ENCODE data around the gene SEMA3F. TPM values are rescaled to one million over a fixed set of nuclear protein-coding genes. Genes with fewer than 3 reads are reported as not detected.
A peak's percentile ranks its signal among the peaks of the same experiment; 100 is the strongest.

SEMA3F gene
- total RNA-seq, 1 donor = 3.5 TPM

DNA sequence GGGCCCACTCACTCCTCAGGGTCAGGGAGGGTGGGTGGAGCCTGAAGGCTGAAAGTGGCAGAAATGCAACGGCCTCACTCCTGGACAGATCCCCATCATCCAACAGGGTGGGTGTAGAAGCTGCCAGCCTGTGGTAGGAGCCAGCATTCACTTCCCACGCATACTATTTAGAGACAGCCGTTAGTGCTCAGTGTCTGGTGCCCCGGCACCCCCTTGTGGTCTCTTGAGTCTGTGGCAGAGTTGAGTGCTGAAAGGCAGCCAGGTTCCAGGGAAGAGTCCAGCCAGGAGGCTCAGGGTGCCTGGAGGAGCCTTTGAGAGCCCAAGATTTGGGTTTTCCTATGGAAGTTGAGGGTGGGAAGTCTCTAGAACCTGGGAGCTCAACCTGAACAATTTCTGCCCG lies 34.1 kb downstream of the SEMA3F start:
- peak; percentile 93 for TF ChIP-seq CTCF (IDR thresholded peaks at IDR 0.05; ENCODE audit: insufficient read depth, low read length)
- peak; percentile 90 for DNase-seq (ENCODE audit: low read depth)
- H3K4me3 ChIP-seq (ENCODE audit: low read depth, low read length) = no peak overlapping the region

GRCh38 chr3:50189989-50190388 lies 34.9 kb downstream of the SEMA3F start:
- H3K4me3 ChIP-seq (ENCODE audit: low read depth, low read length) = no peak overlapping the region
- DNase-seq (ENCODE audit: low read depth) = no peak
- no peak for TF ChIP-seq CTCF (IDR thresholded peaks at IDR 0.05; ENCODE audit: insufficient read depth, low read length)

- H3K4me3 ChIP-seq (ENCODE audit: low read depth, low read length) = no peak within 1 kb of the TSS
Observed at GRCh38 chr3:50190936-50191660, 36.0 kb downstream of the SEMA3F start, which contains the start of gene GNAT1. GNAT1 (plus strand) TSS chr3:50191610; CDS start chr3:50191726, 116 bp downstream.

GRCh38 chr3:50192124-50192523 lies 37.0 kb downstream of the SEMA3F start:
- no peak for TF ChIP-seq CTCF (IDR thresholded peaks at IDR 0.05; ENCODE audit: insufficient read depth, low read length)
- DNase-seq (ENCODE audit: low read depth) = no peak
- H3K4me3 ChIP-seq (ENCODE audit: low read depth, low read length) = no peak overlapping the region

More at GRCh38 chr3:50190936-50191660, 36.0 kb downstream of the SEMA3F start, which contains the start of gene GNAT1:
- no peak for TF ChIP-seq CTCF (IDR thresholded peaks at IDR 0.05; ENCODE audit: insufficient read depth, low read length)
- DNase-seq (ENCODE audit: low read depth) = no peak

DNA sequence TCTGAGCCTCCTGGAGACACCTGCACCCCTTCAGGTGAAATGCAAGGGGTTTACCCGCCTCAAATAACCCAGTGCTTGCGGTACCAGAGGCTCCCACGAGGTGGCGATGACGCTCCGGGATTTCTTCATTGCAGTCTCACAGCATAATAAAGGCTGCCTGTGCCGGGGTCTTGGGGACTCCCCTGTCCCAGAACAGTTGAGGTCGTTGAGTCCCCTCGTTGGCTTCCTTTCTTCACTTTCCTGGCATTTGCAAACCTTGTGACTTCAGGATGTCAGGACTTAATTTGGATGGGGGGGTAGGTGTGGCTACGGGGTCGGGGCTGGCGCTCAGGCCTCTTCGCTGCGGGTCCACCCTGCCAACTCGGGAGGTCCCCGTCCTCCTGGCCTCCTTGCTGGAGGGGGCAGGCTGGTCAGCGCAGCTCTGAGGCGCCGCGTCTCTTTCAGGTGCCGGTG lies 37.6 kb downstream of the SEMA3F start:
- no peak overlapping the region for H3K4me3 ChIP-seq (ENCODE audit: low read depth, low read length)
- TF ChIP-seq CTCF (IDR thresholded peaks at IDR 0.05; ENCODE audit: insufficient read depth, low read length) = peak; percentile 96
- peak; percentile 61 for DNase-seq (ENCODE audit: low read depth)

DNA sequence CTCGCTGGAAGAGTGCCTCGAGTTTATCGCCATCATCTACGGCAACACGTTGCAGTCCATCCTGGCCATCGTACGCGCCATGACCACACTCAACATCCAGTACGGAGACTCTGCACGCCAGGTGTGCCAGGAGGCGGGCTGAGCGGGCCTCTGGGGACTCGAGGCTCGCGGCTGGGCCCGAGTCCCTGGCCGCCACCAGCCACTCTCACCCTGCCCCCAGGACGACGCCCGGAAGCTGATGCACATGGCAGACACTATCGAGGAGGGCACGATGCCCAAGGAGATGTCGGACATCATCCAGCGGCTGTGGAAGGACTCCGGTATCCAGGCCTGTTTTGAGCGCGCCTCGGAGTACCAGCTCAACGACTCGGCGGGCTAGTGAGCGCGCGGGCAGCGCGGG lies 38.2 kb downstream of the SEMA3F start:
- DNase-seq (ENCODE audit: low read depth) = no peak
- no peak overlapping the region for H3K4me3 ChIP-seq (ENCODE audit: low read depth, low read length)
- no peak for TF ChIP-seq CTCF (IDR thresholded peaks at IDR 0.05; ENCODE audit: insufficient read depth, low read length)
